GM21526 (cell line): ENCODE data around the gene ABCB8.

Source experiments
- ATAC-seq: cut with Tn5 transposase; IDR thresholded peaks from one replicate; pipeline ENCODE4 v1.9.1; 2021; ENCODE audit warnings: moderate library complexity; ENCODE audit not compliant: unreplicated experiment, low FRiP score

Gene ABCB8

GRCh38 chr7:151056666-151057505 lies 28.6 kb downstream of the ABCB8 start:
- no peak for ATAC-seq

- peak; percentile 16 for ATAC-seq
These were observed 29.3 kb downstream of the ABCB8 start, which contains the start of gene CDK5 for GRCh38 chr7:151057506-151057988. CDK5 (minus strand) TSS chr7:151057897; CDS start chr7:151057848, 49 bp downstream.

- ATAC-seq = peak; percentile 87
These were observed 29.9 kb downstream of the ABCB8 start for GRCh38 chr7:151057989-151058780.

- ATAC-seq = no peak
These were observed 30.6 kb downstream of the ABCB8 start for GRCh38 chr7:151058781-151059366.

- peak; percentile 29 for ATAC-seq
These were observed 31.3 kb downstream of the ABCB8 start, which contains the start of gene SLC4A2 for GRCh38 chr7:151059367-151060112. SLC4A2 (plus strand) TSS chr7:151059589; CDS start chr7:151061988, 2,399 bp downstream.

- no peak for ATAC-seq
These were observed 31.8 kb downstream of the ABCB8 start for GRCh38 chr7:151060113-151060415.

GRCh38 chr7:151060416-151061212 lies 32.4 kb downstream of the ABCB8 start:
- ATAC-seq = no peak

- no peak for ATAC-seq
These were observed 33.2 kb downstream of the ABCB8 start for GRCh38 chr7:151061213-151062110.

GRCh38 chr7:151062111-151062398 lies 33.8 kb downstream of the ABCB8 start:
- ATAC-seq = no peak

GRCh38 chr7:151062399-151063211 lies 34.4 kb downstream of the ABCB8 start:
- ATAC-seq = no peak

- ATAC-seq = no peak
These were observed 34.9 kb downstream of the ABCB8 start for GRCh38 chr7:151063212-151063561.

- ATAC-seq = no peak
These were observed 36.2 kb downstream of the ABCB8 start for GRCh38 chr7:151064454-151064853.

- no peak for ATAC-seq
These were observed 36.7 kb downstream of the ABCB8 start for GRCh38 chr7:151064993-151065392.

GRCh38 chr7:151065516-151065915 lies 37.3 kb downstream of the ABCB8 start:
- ATAC-seq = no peak

GRCh38 chr7:151066273-151066974 lies 38.2 kb downstream of the ABCB8 start:
- no peak for ATAC-seq

GRCh38 chr7:151068069-151068773 lies 40.0 kb downstream of the ABCB8 start:
- no peak for ATAC-seq
